ENCODE results near the gene CTAG2.
"Not testable (repeated sequence)": the region's sequence is repeated elsewhere in the genome, so short reads cannot be mapped to it uniquely, and the experiment has no call there.

Gene CTAG2

DNA sequence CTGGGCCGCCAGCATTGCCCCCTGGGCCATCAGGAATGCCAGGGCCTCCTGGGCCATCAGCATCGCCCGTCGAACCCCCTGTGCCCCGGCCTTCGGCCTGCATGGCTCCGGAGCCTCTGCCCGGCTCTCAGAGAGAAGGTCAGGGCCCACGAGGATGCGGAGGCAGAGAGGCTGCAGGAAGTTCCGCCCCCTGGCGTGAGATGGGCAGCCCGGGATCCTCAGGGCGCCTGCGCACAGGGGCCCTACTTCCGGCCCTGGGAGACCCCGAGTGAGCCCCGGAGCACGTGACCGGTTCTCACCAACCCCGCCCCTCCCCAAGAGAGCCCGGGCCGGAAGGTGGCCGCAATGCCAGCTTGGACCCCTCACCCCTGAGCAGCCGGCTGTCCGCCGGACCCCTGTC lies at the start of gene CTAG2:
CTAG2 (minus strand) TSS at position 167 of the 400 bp plus-strand sequence; CDS start at position 103, 64 bp downstream.
- DNase-seq: not testable (repeated sequence)

DNA sequence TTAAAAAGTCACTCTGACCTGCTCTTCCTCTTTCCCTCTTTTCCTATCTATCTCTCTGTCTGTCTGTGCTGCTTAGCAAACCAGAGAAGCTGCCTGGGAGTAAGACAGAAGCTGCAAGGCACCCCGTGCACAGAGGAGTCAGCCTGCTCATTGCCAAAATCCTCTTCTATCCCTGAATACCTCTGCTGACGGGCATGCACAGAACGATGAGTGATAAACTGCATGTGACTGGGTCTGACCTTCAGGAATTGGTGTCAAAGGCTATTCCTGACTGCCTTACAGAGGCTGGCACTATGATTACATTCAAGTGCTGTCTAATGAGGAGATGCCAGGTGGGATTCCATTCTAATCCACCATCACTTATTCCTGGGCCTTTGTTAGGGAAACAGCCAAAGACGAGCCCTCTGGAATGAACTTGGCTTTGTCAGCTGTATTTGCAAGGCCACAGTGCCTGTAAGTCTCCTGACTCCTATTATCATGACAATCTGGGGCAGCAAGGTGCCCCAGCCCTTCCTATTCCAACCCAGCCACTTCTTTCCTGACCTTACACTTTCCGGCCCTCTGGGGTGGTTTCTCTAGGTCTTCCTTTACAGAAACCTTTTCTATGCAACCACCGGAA lies 45.4 kb upstream of the CTAG2 start:
- DNase-seq: no peak

DNA sequence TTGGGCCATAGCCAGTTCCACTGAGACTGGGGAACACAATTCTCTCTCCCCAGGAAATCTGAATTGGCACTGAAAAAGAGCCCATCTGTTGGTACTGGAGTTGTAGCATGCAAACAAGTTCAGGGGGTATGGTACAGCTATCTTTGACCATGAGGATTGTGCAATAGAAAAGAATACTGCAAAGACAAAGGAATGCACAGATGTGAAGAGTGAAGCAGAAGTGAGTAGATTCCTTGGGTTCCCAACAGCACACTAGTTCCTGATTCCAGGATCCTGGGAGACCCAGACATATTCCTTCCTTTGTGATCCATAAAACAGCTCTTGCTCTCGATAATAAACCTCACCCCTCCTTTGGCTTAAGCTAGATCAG lies 43.3 kb upstream of the CTAG2 start:
- no peak for DNase-seq

DNA sequence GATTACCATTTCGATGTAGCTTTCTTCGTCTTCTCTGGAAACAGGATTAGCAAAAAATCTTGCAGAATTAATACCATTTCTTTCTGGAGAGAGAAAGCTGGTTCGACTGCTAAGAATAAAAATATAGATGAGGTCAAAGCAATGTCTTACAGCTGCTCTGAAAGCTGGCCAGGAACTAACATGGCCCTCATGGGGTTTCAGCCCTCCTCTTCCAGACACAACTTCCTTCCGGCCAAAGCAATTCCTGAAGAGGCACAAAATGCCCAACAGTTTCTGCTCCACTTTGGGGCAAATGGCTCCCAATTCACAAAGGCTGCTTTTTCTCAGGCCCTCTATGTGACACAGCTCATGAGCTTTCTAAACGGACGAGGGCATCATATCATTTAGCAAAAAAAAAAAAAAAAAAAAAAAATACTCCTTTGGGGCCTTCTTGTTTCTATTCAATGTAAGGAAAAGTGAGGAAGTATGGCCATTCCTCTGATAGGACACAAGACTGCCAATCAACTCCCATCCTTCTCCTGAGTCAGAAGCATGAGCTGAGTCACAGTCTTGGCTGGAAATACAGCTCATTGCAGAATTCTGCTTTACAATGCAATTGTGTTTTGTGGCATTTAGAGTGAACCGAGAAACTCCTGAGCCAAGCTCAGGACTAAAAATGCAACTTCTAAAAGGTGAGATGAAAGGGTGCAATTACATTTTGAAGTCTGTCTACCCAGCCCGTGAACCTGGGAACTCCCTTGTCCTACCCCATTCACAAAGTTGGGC lies 42.7 kb upstream of the CTAG2 start:
- DNase-seq: no peak

DNA sequence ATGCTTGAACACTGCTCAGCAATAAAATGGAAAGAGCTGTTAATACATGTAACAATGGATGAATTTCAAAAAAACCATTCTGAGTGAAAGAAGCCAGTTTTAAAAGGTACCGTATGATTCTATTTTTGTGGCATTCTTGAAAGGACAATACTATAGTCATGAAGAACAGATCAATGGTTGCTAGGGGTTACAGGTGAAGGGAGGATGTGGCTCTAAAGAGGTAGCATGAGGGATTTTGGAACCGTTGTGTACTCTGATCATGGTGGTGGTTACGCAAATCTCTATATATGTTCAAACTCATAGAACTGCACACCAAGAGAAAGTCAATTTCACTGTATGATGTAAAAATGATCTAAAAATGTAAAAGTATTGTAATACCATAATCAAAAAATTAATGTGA lies 40.0 kb upstream of the CTAG2 start:
- no peak for DNase-seq

DNA sequence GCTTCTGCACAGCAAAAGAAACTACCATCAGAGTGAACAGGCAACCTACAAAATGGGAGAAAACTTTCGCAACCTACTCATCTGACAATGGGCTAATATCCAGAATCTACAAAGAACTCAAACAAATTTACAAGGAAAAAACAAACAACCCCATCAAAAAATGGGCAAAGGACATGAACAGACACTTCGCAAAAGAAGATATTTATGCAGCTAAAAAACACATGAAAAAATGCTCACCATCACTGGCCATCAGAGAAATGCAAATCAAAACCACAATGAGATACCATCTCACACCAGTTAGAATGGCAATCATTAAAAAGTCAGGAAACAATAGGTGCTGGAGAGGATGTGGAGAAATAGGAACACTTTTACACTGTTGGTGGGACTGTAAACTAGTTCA lies 37.1 kb upstream of the CTAG2 start:
- DNase-seq: not testable (repeated sequence)

DNA sequence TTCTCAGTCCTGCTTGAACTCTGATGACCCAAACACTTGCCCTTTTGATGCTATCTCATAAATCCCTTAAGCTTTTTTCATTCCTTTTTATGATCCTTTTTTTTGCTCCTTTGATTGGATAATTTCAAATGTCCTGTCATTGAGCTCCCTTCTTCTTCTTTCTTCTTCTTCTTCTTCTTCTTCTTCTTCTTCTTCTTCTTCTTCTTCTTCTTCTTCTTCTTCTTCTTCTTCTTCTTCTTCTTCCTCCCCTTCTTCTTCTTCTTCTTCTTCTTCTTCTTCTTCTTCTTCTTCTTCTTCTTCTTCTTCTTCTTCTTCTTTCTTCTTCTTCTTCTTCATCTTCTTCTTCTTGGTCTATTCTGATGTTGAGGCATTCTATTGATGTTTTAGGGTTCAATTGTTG lies 18.7 kb upstream of the CTAG2 start:
- not testable (repeated sequence) for DNase-seq

DNA sequence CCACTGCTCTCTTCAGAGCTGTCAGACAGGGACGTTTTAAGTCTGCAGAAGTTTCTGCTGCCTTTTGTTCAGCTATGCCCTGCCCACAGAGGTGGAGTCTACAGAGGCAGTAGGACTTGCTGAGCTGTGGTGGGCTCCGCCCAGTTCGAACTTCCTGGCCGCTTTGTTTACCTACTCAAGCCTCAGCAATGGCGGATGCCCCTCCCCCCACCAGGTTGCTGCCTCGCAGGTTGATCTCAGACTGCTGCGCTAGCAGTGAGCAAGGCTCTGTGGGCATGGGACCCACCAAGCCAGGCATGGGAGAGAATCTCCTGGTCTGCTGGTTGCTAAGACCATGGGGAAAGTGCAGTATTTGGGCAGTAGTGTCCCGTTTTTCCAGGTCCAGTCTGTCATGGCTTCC lies 17.5 kb upstream of the CTAG2 start:
- DNase-seq: not testable (repeated sequence)

DNA sequence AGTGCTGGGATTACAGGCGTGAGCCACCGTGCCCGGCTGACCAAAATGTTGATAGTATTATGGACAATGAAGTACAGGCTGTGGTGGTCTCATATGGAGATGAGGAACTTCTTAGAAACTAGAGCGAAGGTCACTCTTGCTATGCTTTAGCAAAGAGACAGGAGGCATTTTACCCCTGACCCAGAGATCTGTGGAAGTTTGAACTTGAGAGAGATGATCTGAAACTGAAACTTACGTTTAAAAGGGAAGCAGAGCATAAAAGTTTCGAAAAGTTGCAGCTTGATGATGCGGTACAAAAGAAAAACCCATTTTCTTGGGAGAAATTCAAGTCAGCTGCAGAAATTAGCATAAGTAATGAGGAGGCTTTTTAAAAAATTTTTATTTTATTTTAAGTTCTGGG lies 8.5 kb upstream of the CTAG2 start:
- DNase-seq: no peak

DNA sequence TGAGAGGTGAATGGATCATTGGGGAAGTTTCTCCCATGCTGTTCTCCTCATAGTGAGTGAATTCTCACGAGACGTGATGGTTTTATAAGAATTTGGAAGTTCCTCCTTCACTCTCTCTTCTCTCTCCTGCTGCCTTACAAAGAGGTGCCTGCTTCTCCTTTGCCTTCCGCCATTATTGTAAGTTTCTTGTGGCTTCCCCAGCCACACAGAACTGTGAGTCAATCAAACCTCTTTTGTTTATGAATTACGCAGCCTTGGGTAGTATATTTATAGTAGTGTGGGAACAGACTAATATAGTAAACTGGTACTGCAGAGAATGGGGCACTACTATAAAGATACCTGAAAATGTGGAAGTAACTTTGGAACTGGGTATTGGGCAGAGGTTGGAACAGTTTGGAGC lies 7.8 kb upstream of the CTAG2 start:
- no peak for DNase-seq

GRCh38 chrX:154660541-154660940 lies 7.2 kb upstream of the CTAG2 start:
- no peak for DNase-seq

DNA sequence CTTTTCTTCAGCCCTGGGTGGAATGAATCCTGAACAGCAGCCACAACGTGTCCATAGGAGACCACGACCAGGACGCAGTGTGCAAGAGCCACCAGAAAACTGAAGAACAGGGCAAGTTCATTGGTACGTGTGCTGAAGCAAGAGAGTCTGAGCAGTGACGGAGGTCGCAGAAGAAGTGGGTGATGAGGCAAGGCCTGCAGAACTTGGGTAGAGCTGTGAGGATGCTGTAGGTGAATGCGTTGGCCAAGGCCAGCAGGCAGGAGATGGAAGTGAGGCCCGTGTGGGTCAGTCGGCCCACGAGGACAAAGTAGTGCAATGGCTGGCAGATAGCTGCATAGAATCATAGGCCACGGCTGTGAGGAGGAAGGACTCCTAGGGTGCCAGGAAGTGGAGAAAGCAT lies 5.6 kb upstream of the CTAG2 start:
- DNase-seq: no peak

GRCh38 chrX:154658187-154658586 lies 4.8 kb upstream of the CTAG2 start:
- no peak for DNase-seq

GRCh38 chrX:154657226-154657805 lies 3.9 kb upstream of the CTAG2 start:
- no peak for DNase-seq

GRCh38 chrX:154655786-154656185 lies 2.4 kb upstream of the CTAG2 start:
- no peak for DNase-seq

DNA sequence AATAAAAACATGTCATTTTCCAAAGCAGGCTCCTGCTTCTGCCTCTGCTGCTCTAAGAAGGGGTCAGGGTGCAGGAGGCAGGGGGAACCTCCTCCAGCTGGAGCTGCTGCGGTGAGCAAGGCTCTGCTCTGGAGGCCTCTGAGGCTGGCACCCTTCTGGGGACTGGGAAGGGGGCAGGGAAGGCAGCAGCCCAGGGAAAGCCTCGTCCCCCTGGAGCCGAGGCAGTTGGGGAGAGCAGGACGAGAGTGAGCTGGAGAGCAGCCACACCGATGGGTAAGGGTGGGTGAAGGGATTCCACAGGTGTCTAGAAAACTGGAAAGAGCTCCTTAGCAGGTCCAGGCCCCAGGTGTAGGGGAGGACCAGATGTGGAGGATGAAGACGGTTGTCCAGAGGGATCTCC lies 2.0 kb upstream of the CTAG2 start:
- no peak for DNase-seq

DNA sequence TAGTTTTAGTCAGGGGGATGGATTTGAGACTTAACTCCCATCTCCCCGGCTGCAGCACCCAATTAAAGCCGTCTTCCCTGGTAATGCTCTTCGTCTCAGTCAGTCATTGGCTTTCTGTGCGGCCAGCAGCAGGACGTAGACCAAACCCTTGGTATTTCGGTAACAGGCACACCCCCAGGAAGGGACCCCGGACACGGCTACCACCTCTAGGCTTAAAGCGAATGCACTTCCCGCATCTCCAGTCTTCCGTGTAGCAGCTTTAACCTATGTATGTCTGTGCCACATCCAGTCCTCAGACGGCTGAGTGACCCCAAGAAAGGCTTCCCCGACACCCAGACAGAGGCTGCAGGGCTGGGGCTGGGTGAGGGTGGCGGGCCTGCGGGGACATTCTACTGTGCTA lies 1.5 kb upstream of the CTAG2 start:
- no peak for DNase-seq

GRCh38 chrX:154654372-154654771 lies 993 bp upstream of the CTAG2 start:
- DNase-seq: no peak

DNA sequence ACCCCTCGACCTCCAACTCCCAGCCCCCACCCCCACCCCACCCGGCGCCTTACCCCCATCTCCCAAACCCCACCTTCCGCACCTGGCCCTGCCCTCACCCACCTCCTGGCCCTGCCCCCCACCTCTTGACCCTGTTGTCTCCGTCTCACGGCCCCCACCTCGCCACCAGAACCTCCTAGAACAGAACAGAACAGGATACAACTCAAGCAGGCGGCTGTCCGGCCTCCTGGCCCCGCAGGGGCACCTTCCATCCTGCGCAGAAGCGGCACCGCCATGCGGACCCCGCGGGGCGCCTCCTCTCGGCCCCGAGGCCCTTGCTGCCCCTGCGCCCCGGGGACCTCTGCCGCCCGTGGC lies 354 bp downstream of the CTAG2 start:
- no peak for DNase-seq

DNA sequence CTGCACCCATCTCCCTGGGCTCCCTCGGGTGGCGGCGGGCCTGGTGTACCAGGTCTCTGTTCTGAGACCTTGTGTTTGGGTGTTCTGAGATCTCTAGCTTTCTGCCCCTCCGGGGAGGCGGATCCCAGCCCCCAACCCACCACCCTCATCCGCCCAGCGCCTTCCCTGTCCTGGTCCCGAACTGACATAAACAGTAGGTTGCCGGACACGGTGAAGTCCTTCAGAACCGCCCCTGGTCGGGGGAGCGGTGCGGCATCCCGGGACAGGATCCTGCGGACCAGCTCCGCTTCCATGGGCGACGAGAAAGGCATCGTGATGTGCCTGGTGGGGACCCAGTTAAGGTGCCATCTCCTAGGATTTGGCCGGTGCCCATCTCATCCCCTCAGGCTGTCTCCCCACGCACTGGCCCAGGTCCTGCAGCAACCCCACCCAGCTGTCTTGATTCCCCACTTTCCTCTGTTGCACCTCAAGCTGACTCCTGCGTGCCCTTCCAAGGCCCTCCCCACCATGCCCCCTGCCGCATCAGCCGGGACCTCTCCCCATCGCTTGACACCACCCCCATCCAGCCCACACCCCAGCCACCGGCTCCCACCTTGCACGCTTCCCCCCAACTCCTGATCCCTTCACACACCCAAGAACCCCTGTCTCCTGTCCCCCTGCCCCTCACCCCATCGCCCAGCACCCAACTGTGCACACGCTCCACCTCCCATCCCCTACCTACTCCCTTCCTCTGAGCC lies 900 bp downstream of the CTAG2 start:
- DNase-seq: no peak

DNA sequence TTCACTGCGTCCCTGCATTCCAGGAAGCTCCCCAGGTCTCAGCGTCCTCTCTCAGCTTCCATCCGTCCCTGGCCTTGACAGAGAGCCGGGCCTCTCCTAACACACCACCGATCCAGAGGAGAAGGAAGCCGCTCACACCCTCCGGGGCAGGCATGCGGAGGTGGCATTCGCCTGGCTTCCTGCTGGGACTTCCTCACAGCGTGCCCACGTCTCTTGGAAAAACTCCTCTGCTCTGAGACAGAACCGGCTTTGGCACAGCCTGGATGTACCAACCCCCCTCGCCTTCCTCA lies 3.2 kb downstream of the CTAG2 start:
- DNase-seq: no peak

- DNase-seq: no peak
These were observed 3.7 kb downstream of the CTAG2 start for GRCh38 chrX:154649503-154650220.

DNA sequence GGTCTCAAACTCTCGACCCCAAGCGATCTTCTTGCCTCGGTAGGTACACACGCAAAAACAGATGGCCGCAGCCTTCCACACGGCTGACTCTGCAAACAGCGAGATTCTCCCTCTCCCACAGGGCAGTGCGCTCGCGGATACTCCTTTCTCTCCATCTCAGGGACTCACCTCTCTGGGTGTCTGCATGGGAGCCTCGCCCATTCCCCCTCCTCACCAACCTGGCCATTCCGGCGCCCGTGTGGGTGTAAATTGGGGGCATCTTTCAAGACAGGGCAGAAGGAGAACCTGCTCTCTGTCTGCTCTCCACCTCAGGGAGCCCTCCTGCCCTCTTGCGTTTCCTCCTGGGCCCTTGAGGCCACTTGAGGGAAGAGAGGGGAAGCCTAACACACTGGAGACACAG lies 4.4 kb downstream of the CTAG2 start:
- no peak for DNase-seq
